ENCODE measurements around the gene SPARCL1.
"Not testable (repeated sequence)": the region's sequence is repeated elsewhere in the genome, so short reads cannot be mapped to it uniquely, and the experiment has no call there.

SPARCL1 gene

GRCh38 chr4:87499403-87500091 lies 29.6 kb downstream of the SPARCL1 start:
- no peak for DNase-seq

GRCh38 chr4:87498446-87498900 lies 30.7 kb downstream of the SPARCL1 start:
- DNase-seq: no peak

DNA sequence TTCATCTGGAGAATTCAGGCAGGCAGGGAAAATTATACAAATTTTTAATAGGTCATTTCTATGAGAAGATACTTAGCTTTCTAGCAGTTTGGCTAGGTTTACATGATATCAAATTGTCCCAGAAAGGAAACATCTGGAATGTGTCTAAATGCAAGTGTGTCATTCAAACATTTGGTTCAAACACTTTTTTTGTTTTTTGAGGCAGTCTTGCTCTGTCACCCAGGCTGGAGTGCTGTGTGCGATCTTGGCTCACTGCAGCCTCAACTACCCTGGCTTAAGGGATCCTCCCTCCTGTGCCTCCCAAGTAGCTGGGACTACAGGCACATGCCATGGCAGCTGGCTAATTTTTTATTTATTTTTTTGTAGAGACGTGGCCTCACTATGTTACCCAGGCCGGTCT lies 31.6 kb downstream of the SPARCL1 start:
- no peak for DNase-seq

- no peak for DNase-seq
These were observed 32.0 kb downstream of the SPARCL1 start for GRCh38 chr4:87497159-87497558.

- DNase-seq: no peak
These were observed 36.1 kb downstream of the SPARCL1 start for GRCh38 chr4:87493115-87493514.

DNA sequence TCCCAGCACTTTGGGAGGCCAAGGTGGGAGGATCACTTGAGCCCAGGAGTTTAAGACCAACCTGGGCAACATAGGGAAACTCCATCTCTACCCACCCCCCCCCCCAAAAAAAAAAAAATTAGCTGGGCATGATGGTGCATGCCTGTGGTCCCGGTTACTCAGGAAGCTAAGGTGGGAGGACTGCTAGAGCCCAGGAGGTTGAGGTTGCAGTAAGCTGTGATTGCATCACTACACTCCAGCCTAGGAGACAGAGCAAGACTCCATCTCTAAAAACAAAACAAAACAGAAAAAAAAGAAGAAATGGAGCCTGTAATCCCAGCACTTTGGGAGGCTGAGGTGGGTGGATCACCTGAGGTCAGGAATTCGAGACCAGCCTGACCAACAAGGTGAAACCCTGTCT lies 37.3 kb downstream of the SPARCL1 start:
- not testable (repeated sequence) for DNase-seq

DNA sequence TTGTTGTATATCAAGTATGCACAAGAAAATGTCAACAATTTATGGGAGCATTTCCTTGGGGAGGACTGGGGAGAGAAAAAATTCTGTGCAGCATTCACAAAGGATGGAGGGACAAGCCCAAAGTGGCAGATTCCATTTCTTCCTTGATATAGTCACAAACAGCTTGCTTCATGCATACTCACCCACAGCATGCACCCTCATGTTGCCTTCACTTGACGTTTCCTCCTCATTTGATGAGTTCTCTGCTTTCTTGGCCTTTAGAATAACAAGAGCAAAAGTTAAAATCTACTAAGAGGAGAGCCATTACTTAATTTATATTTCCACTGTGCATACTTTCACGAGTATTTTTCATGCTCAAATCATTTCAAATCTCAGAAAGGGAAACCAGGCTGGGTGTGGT lies 37.7 kb downstream of the SPARCL1 start:
- DNase-seq: no peak

GRCh38 chr4:87490664-87491369 lies 38.4 kb downstream of the SPARCL1 start:
- no peak for DNase-seq

- no peak for DNase-seq
These were observed 39.5 kb downstream of the SPARCL1 start for GRCh38 chr4:87489678-87490077.

GRCh38 chr4:87488666-87489065 lies 40.5 kb downstream of the SPARCL1 start:
- not testable (repeated sequence) for DNase-seq

- not testable (repeated sequence) for DNase-seq
These were observed 45.9 kb downstream of the SPARCL1 start for GRCh38 chr4:87483247-87483646.

GRCh38 chr4:87481377-87481776 lies 47.8 kb downstream of the SPARCL1 start:
- no peak for DNase-seq

GRCh38 chr4:87478732-87479250 lies 50.4 kb downstream of the SPARCL1 start:
- no peak for DNase-seq

DNA sequence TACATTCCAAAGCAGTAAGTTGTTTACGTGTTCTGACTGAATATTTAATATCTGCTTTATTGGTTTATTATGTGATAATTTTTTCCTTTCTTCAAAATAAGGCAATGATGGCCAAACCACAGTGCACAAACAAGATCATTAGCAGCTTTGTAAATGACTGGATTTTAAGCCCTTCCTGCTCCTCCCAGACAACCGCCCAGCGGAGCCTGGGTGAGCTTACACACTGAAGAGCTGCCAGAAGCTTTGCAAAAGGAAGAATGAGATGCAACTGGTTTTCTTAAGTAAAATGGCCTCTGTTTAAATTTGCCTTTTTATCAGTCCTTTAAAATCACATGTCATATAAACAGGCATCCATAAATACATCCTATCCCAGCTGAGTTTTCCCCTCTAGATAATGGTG lies 52.2 kb downstream of the SPARCL1 start:
- no peak for DNase-seq

DNA sequence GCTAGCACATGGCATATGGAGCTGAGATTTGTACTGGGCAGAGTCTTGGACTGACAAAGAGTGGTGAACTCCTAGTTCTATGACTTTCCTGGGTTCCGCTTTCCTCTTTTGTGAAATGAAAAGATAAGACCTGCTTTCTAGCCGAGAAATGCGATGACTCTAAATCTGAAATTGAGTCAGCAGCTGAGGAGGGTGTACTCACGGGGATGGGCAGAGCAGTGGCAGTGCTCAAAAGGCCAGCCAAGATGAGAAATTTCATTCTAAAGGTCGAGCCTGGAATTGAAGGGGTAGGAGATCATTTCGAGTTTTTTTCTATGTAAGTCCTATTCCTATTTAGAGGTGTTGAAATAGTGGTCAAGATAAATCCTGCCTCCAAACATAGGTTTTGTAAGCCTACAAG lies 59.8 kb downstream of the SPARCL1 start:
- no peak for DNase-seq

GRCh38 chr4:87465739-87466366 lies 63.3 kb downstream of the SPARCL1 start:
- peak; percentile 10 for DNase-seq

- no peak for DNase-seq
These were observed 67.1 kb downstream of the SPARCL1 start for GRCh38 chr4:87462102-87462501.

GRCh38 chr4:87461281-87461700 lies 67.9 kb downstream of the SPARCL1 start:
- DNase-seq: no peak

GRCh38 chr4:87458913-87459312 lies 70.3 kb downstream of the SPARCL1 start:
- DNase-seq: no peak

- no peak for DNase-seq
These were observed 77.6 kb downstream of the SPARCL1 start for GRCh38 chr4:87451537-87451936.

DNA sequence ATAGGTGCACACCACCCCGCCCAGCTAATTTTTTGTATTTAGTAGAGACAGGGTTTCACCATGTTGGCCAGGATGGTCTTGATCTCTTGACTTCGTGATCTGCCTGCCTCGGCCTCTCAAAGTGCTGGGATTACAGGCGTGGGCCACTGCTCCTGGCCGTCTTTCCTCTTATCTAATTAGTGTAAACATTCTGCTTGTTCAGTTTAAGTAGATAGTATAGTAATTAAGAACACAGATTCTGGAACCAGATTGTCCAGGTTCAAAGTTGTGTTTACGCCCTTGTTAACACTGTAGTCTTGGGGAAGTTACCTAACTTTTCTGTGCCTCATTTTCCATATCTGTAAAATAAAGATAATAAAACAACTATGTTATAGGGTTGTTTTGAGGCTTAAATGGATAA lies 82.8 kb downstream of the SPARCL1 start:
- not testable (repeated sequence) for DNase-seq

GRCh38 chr4:87445964-87446363 lies 83.2 kb downstream of the SPARCL1 start:
- no peak for DNase-seq

DNA sequence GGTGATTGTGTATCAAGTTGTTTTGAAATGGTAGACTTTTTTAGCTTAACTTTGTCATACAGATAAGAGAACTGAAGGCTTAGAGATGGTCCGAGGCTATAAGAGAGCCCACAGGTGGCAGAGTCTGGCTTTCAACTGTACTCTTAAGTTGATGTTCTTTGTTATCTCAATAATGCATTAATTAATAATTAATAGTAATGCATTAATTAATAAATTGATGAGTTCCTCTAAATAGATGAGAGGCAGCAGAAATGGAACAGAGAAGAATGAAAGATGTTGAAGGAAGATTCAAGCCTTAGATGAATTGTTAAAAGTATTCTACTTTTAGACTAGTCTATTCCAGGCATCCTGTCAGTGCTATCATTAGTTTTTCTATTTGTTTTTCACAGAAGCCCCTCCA lies 84.4 kb downstream of the SPARCL1 start:
- no peak for DNase-seq

- DNase-seq: no peak
These were observed 86.3 kb downstream of the SPARCL1 start for GRCh38 chr4:87442889-87443288.

Data from DMS79 treated with DMSO at 0.1 percent for 48 hours (cell line).